HG02981 (cell line): Measurements from ENCODE around the gene POLR2F.
"Not testable (repeated sequence)": the region's sequence is repeated elsewhere in the genome, so short reads cannot be mapped to it uniquely, and the experiment has no call there.

Experiments used
- ATAC-seq: cut with Tn5 transposase; IDR thresholded peaks from one replicate; pipeline ENCODE4 v1.9.1; 2021; ENCODE audit warnings: mild to moderate bottlenecking, moderate library complexity; ENCODE audit not compliant: unreplicated experiment

The POLR2F gene

DNA sequence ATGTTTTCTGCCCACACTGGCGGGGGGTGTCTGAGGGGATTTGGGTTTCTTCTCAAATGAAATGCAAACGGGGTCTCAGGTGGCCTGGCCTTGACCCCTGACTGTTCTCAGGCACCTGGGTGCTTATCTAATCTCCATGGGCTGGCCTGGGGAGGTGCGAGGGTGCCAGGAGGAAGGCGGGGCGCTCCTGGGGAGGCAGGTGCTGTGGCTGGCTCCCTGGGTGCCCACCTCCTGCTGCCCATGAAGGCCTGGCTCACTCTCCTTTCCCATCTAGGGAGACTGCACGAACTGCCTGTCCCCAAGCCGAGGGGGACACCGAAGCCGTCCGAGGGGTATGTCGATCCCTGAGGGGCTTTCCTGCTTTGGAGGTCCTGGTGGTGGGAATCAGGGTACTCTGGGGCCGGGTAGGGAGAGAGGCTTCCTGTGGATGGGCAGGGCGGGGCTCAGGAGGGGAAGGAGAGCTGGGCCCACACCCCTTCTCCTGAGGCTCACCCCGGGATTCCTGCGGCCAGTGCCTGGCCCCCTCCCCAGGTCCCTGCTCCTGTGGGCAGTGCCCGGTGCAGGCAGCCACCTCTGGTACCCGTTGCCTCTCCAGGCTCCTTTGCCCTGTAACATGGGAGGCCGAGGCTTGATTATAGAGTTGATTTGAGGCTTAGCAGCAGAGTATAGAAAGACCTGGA is 29.0 kb upstream of the POLR2F start:
- no peak for ATAC-seq

DNA sequence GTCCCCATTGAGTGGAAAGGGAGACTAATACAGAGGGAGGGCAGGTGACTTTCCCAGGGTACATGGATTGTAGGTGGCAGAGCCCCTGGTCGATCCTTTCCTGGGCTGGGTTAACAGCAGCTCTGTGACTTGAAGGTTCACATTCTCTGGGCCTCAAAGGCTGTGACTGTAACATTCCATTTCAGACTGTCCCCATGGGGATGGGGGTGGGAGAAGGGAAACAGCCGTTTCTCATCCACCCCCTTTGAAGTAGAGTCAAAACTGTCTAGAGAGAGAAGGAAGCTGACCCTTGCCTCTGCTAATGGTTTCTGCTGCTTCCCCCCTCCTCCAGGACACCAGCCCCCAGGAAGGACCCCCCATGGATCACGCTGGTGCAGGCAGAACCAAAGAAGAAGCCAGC is 28.2 kb upstream of the POLR2F start:
- no peak for ATAC-seq

DNA sequence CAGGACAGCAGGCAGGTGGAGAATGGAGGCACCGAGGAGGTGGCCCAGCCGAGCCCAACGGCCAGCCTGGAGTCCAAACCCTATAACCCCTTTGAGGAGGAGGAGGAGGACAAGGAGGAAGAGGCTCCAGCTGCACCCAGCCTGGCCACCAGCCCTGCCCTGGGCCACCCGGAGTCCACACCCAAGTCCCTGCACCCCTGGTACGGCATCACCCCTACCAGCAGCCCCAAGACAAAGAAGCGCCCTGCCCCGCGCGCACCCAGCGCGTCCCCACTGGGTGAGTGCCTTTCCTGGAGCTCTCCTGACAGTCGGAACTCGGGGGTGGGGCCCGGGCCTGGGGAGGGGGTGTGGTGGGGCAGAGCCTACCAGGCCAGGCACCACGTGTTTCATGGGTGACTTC is 27.7 kb upstream of the POLR2F start:
- no peak for ATAC-seq

DNA sequence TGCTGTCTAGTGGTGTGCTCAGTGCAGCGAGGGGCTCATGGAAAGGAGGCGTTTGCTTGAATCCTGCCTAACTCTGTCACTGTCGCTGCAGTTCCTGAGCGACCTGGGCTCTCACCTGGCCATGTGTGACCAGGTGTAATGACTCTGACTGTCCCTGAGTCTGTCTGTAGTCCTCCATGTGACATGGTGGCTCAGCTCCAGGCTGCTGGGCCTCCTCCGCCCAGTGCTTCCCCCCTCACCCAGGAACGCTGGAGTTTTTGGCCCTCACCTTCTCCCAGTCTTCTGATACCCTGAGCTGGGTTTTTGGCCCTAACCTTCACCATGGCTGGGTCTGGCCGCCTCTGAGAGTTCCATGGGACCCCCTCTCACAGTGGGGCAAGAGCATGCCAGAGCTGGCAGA is 27.1 kb upstream of the POLR2F start:
- no peak for ATAC-seq

DNA sequence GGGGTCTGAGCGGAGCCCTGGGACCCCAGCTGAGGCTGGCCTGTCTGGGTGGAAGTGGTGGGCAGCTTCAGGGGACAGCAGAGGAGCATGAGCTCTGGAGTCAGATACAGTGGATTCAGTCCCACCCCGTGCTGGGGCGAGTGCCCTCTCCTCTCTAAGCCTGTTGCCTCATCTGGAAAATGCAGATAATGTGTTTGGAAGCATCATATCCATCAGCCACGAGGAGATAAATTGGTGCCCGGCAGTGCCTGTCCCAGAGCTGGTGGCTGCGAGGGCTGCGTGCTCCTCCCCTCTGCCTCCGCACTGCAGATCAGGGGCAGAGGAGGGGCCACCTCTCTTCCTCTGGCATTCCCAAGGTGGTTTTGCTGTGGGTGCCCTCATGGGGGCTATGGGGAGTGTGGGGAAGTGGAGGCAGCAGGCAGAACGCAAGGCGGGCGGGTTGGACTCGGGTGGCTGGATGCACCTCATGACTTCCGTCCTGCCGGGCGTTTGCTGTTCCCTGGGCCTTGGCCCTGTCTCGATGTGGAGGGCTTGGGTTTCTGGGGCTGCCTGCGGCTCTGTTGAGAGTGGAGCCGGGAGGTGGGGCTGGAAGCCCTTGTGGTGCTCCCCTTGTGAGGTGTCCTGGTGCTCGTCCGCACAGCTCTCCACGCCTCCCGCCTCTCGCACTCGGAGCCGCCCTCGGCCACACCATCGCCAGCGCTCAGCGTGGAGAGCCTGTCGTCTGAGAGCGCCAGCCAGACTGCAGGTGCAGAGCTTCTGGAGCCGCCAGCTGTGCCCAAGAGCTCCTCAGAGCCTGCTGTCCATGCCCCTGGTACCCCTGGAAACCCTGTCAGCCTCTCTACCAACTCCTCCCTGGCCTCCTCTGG is 26.5 kb upstream of the POLR2F start:
- no peak for ATAC-seq

DNA sequence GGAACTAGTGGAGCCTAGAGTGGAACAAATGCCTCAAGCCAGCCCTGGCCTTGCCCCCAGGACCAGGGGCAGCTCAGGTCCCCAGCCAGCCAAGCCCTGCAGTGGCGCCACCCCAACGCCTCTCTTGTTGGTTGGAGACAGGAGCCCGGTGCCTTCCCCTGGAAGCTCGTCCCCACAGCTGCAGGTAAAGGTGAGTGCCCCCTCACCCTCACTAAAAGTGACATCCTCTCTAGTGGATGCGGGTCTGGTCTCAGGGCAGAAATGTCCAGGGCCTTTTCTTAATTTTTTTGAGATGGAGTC is 25.9 kb upstream of the POLR2F start:
- no peak for ATAC-seq

DNA sequence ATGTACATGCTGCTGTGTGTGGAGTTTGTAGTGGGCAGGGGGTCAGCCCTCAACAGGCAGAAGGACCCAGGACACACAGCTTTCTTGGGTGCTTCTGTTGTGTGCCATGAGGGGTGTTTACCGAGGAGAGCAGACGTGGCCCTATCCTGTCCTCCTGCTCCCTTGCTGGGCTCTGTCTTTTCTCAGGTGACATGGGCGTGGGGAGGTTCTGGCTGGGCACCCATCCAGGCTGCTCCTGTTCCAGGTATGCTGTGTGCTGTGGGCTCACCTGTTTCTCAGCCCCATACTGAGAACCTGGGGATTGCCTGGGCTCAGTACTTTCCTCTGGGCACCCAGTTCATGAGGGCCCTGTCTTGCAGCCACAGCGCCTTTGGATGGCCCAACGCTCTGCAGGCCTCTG is 24.1 kb upstream of the POLR2F start:
- ATAC-seq: no peak

DNA sequence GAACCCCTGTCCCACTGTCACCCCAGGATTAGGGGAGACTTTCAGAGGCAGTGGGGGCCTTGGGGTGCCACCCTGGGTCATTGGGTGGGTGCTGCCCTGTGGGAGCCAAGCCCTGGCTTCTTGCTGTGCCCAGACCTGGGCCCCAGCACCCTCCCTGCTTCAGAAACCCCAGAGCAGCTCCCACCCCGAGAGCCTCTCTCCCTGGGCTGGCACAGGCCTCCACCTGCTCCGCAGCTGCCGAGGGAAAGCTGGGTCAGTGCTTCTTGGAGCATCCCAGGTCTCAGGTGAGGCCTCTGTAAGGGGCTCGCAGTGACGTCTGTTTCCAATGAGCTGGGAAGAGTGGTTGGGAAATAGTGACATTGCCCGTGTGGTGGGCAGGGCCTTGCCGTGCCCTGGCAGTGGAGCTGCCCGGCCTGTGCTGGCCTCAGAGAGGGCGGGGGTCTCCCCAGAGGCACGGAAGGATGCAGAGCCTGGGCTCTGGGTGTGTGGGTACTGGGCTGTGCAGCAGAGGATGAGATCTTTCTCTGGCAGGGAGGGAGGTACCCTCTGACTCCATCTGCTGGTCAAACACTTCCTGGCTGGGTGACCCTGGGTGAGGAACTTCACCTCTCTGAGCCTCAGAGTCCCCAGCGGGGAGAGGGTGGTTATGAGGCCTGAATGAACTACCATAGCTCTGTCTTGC is 23.1 kb upstream of the POLR2F start:
- ATAC-seq: no peak

DNA sequence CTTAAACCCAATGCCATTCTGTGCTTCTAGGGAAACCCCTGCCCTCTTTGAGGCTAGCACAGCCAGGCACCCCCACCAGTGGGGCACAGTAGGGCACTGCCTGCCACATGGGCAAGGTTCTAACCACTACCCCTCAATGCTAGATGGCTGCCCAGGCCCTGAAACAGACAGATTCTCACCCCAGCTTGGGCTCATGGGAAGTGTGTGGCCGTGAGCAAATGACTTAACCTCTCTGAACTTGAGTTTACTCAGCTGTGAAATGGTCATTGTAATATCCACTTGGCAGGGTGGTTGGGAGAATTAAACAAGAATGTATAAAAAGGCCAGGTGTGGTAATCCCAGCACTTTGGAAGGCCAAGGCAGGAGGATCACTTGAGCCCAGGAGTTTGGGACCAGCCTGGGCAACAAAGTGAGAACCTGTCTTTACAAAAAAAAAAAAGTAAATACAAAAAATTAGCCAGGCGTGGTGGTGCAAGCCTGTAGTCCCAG is 22.5 kb upstream of the POLR2F start:
- no peak for ATAC-seq

DNA sequence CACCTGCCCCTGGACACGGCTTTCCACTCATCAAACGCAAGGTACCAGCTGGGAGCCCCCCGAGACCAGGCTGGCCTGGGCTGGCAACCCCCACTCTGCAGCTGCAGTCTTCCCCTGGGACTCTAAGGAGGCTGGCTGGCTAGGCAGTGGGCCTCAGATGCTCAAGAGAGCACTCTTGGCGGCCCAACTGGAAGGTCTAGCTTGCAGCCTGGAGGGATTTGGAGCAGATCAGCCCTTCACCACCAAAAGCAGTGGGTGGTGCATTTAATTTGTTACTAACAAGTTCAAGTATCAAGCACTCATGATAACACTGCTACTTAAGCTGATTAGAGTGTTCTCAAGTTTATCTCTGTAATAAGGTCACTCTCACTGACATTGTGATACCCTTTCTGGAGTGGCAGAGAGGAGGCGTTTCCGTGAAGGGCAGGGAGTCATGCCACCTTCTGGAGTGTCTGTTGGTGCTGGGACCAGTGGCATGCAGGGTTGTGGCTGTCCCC is 21.6 kb upstream of the POLR2F start:
- no peak for ATAC-seq

DNA sequence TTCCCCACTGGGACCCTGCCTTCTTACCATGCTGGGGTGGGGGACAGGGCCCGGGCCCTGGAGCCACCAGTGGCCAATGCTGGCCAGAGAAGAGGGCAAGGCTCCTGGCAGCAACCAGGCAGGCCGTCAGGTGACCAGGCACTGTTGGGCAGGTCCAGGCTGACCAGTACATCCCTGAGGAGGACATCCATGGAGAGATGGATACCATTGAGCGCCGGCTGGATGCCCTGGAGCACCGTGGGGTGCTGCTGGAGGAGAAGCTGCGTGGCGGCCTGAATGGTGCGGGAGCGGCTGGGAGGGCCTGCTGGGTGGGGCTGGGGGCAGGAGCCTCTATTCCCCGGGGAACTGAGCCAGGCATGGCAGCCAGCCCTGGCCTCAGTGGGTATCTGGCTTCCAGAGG is 21.1 kb upstream of the POLR2F start:
- ATAC-seq: no peak

DNA sequence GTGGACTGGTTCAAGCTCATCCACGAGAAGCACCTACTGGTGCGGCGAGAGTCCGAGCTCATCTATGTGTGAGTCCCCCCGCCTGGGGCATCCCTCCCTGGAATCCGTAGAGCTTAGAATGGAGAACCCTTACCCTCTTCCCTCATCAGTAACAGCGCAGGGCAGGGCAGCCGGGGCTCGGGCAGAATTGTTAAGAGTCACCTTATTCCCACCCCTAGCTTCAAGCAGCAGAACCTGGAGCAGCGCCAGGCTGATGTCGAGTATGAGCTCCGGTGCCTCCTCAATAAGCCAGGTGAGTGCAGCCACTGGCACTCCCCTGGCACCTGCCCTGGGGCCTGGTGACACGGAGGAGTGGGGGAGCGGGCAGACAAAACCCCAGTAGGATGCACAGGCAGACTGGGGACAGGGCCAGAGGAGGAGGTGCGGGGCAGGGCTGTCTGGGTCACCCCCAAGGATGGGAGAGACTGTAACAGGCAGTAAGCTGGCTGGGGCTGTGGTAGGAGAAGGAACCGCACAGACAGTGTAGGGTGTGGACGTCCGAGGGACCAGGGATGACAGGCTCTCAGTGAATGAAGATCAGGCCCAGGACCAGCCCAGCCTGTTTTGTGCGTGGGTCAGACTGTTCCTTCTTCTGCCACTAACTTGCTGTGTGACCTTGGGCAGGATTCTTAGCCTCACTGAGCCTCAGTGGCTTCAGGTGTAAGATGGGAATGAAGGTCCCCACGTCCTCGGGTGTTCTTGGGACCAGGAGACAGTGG is 20.5 kb upstream of the POLR2F start:
- no peak for ATAC-seq

DNA sequence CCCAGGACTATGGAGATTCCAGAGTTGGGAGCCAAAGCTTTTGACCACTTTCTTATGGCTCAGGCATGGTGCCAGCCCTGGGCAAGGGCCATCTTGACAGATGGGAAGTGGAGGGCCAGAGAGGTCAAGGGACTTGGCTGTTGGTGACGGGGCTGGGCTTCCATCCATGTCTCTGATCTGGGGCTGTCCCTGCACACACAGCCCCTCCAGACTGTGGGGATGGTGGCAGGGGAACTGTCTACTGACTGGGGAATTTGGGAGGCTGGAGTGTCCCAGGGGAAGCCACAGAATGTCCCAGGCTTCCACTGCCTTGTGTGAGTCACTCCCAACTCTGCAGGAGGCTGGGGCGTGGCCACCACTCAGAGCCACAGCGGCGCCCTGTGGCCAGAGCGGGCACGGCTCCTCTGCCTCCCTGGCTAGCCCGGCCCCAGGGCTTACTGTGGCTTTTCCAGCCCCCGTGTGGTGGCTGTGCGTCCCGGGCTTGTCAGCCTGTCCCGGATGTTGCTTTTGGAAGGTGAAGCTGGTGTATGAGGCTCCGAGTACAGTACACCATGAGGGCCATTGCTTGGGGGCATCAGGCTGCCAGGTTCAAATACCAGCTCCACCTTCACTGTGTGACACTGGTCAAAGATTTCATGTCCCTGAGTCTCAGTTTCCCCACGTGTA is 19.7 kb upstream of the POLR2F start:
- ATAC-seq: peak; percentile 90

DNA sequence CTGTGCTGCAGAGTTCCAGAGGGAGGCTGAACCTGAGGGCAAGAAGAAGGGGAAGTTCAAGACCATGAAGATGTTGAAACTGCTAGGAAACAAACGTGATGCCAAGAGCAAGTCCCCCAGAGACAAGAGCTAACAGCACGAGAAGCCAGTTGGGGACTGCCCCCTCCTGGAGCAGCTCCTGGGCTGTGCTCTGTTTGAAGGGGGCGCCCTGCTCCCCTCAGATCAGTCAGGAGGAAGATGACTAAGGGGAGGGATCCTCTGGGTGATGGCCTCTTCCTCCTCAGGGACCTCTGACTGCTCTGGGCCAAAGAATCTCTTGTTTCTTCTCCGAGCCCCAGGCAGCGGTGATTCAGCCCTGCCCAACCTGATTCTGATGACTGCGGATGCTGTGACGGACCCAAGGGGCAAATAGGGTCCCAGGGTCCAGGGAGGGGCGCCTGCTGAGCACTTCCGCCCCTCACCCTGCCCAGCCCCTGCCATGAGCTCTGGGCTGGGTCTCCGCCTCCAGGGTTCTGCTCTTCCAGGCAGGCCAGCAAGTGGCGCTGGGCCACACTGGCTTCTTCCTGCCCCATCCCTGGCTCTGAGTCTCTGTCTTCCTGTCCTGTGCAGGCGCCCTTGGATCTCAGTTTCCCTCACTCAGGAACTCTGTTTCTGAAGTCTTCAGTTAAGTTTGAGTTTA is 12.7 kb upstream of the POLR2F start:
- no peak for ATAC-seq

DNA sequence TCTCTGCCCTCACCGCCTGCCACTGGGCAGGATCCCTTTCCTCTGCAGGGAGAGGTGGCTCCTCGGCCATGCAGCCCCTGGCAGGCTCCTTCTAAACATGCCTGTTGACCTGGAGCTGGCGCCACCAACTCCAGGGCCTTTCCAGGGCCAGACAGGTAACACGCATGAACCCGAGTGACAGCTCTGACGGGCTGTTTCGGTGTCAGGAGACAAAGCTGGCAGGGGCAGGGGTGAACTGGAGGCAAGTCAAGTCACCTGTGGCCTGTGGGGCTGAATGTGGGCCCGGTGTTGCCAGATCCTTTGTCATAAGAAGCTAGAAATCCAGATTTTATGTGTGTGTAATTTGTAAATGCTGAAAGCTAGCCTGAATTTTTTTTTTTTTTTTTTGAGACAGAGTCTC is 11.4 kb upstream of the POLR2F start:
- ATAC-seq: no peak

DNA sequence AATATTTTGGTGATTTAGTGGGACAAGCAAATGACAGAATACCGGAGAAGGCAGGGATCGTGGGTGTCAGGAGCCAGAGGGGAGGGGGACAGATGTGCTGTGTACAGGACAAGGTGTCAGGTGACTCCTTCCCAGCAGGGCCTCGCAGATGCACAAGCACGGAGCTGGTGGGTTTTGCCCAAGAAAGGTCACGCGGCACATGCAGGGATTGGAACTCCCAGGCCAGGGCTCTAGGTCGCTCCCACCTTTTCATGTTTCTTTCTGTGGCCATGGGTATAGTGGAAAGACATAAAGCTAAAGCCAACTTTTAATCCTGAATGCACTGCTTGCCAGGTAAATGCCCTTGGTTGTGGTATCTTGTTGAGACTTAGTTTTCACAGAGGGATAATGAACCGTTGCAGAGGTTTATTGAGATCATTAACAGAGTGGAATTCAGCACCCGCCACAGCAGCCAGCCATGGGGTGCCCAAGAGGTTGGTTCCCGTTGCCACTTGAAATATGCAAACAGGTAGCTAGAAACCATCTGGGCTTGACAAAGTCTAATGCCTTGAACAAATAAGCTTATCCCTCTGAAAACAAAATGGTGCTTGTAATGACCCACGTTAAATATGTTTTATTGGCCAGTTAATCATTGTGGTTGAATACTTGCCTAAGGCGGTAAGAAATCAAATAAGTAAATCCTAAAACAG is 10.2 kb upstream of the POLR2F start:
- ATAC-seq: no peak

DNA sequence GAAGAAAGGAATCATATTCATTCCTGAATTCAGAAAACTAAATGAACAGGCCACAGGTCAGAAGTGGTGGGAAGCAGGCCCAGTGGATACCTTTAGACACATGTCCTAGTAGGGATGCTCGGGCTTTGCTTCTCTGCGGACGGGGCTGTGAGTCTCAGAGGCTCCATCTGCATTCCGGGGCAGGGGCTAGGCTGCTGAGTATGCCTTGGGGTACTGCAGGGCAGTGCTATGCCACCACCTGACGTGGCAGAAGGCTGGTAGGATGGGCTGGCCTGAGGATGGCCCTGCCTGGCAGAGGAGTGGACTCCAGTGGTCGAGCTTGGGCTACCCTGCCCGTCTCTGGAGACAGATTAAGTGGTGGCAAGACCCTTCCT is 9.7 kb upstream of the POLR2F start:
- no peak for ATAC-seq

DNA sequence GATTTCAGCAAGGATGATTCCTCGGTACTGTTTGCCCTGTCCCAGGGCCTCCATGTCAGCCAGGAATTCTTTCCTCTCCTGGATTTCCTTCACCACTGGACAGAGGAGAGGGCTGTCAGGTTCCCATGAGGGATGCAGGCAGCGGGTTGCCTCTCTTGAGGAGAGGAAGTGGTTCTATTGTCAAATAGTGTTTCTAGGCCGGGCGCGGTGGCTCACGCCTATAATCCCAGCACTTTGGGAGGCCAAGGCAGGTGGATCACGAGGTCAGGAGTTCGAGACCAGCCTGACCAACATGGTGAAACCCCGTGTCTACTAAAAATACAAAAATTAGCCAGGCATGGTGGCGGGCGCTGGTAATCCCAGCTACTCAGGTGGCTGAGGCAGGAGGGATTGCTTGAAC is 9.1 kb upstream of the POLR2F start:
- not testable (repeated sequence) for ATAC-seq

DNA sequence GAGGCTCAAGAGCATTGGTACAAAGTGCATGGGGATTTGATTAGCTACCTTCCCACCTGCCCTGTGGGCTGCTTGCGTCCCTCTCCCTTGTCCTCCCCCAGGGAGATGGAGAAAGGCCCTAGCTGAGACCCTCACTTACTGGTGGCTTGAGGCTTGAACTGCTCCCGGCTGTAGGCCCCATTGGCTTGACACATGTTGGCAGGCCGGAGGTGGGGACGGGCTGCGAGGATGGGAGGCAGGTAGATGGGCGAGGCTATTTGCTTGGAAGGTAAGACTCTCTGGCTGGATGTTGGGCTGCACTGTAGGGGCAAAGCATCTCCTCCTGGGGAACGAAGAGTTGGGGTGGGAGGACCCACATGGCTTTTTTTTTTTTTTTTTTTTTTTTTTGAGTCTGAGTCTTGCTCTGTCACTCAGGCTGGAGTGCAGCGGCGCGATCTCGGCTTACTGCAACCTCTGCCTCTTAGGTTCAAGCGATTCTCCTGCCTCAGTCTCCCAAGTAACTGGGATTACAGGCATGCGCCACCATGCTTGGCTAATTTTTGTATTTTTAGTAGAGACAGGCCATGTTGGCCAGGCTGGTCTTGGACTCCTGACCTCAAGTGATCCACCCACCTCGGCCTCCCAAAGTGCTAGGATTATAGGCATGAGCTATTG is 6.2 kb upstream of the POLR2F start:
- ATAC-seq: not testable (repeated sequence)
